ENCODE measurements around the gene GPR137. TPM values are rescaled to one million over a fixed set of nuclear protein-coding genes. Genes with fewer than 3 reads are reported as not detected.
A peak's percentile ranks its signal among the peaks of the same experiment; 100 is the strongest.
"Not testable (repeated sequence)": the region's sequence is repeated elsewhere in the genome, so short reads cannot be mapped to it uniquely, and the experiment has no call there.

GPR137 gene
- total RNA-seq, 1 experiment from 2014 or later, result 24.4 TPM

DNA sequence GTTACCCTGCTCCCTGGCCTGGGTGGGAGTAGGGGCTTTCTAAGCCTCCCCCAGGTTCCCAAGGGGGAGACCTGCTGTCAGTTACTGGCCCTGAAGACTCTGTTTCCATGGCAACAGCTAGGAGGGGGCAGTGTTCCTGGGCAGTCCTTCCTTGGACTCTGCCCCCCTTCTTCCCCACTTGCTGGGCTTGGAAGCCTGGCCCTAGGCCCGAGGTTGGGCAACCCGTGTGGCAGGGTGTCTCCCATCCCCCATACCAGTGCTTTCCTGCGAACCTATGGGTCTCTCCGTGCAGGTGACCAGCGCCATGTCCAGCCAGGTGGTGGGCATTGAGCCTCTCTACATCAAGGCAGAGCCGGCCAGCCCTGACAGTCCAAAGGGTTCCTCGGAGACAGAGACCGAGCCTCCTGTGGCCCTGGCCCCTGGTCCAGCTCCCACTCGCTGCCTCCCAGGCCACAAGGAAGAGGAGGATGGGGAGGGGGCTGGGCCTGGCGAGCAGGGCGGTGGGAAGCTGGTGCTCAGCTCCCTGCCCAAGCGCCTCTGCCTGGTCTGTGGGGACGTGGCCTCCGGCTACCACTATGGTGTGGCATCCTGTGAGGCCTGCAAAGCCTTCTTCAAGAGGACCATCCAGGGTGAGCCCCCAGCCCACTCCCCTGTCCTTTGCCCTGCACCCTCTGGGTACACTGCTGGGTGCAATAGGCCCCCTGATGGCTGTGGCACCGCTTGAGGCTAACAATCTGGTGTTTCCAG, 21.4 kb downstream of the GPR137 start:
- no peaks in the 10 kb centered on the region for H3K9me2 ChIP-seq (ENCODE audit: insufficient read depth)
- H3K9ac ChIP-seq (ENCODE audit: low read length), result peak overlapping the region; percentile 92
- peaks cover 12 to 37% of the 10 kb centered on the region in 2 experiments; a peak in 3 of 4 replicates for H3K4me1 ChIP-seq (ENCODE audit: control insufficient read depth in 1 of 2, insufficient read depth in 2 of 2, low read length in 2 of 2)
- intact Hi-C loops (cut with micrococcal nuclease), result loop anchor here (5.0 kb wide), 1 partner anchor 35 kb away; the partner anchor contains the start of gene CCDC88B
- no peaks in the 10 kb centered on the region for H4K20me1 ChIP-seq (ENCODE audit: insufficient read depth)
- H3K9me3 ChIP-seq (ENCODE audit: control insufficient read depth in 1 of 2, insufficient read depth in 1 of 2, low read depth in 1 of 2, low read length in 2 of 2), result no peaks in the 10 kb centered on the region
- ChIA-PET CTCF (interaction anchor here (0.6 to 1.6 kb wide), 3 partner anchors 11 to 25 kb away, joined by 3 to 5 read pairs (median 3); partner anchors contain the start of genes PRDX5 and TRMT112), POLR2A (interaction anchor here (0.7 to 5.5 kb wide), 3 partner anchors 11 to 66 kb away, joined by 3 to 30 read pairs (median 4); partner anchors contain the start of genes PRDX5 and TRMT112), RAD21 (ENCODE audit: low non-redundant PET in 1 of 2, low total read pairs in 2 of 2, uncharacterized antibody in 2 of 2, unreplicated experiment in 2 of 2) (interaction anchor here in 1 of 2 experiments (0.9 kb wide), 1 partner anchor 48 kb away, joined by 4 read pairs; no protein-coding TSS in a partner anchor)
- peaks cover 0 to 8% of the 10 kb centered on the region in 2 experiments; a peak in 1 of 4 replicates for H3K36me3 ChIP-seq (ENCODE audit: control insufficient read depth in 1 of 2, insufficient read depth in 2 of 2, low read length in 2 of 2)
- peaks cover 37% of the 10 kb centered on the region for H3K79me2 ChIP-seq (ENCODE audit: insufficient read depth, low read length)
- H3K27me3 ChIP-seq (ENCODE audit: insufficient read depth, low read length), result no peaks in the 10 kb centered on the region
- TF ChIP-seq POLR2A (IDR thresholded peaks at IDR 0.05; ENCODE audit: borderline replicate concordance, extremely low read depth, insufficient read depth, insufficient read length) (no peak), ZNF274 (IDR thresholded peaks at IDR 0.05; ENCODE audit: low read depth, low read length) (no peak), SIN3A (IDR thresholded peaks at IDR 0.05; ENCODE audit: low read depth) (no peak), FOSL1 (IDR thresholded peaks at IDR 0.05; ENCODE audit: low read depth) (no peak), JUND (IDR thresholded peaks at IDR 0.05) (no peak), POLR2AphosphoS5 (IDR thresholded peaks at IDR 0.05; ENCODE audit: low read depth, low read length) (no peak)
- TF ChIP-seq, protein P1, sequence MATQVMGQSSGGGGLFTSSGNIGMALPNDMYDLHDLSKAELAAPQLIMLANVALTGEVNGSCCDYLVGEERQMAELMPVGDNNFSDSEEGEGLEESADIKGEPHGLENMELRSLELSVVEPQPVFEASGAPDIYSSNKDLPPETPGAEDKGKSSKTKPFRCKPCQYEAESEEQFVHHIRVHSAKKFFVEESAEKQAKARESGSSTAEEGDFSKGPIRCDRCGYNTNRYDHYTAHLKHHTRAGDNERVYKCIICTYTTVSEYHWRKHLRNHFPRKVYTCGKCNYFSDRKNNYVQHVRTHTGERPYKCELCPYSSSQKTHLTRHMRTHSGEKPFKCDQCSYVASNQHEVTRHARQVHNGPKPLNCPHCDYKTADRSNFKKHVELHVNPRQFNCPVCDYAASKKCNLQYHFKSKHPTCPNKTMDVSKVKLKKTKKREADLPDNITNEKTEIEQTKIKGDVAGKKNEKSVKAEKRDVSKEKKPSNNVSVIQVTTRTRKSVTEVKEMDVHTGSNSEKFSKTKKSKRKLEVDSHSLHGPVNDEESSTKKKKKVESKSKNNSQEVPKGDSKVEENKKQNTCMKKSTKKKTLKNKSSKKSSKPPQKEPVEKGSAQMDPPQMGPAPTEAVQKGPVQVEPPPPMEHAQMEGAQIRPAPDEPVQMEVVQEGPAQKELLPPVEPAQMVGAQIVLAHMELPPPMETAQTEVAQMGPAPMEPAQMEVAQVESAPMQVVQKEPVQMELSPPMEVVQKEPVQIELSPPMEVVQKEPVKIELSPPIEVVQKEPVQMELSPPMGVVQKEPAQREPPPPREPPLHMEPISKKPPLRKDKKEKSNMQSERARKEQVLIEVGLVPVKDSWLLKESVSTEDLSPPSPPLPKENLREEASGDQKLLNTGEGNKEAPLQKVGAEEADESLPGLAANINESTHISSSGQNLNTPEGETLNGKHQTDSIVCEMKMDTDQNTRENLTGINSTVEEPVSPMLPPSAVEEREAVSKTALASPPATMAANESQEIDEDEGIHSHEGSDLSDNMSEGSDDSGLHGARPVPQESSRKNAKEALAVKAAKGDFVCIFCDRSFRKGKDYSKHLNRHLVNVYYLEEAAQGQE (IDR thresholded peaks at IDR 0.05; ENCODE audit: low read depth), result no peak
- H3K4me2 ChIP-seq (ENCODE audit: low read length), result peak overlapping the region; percentile 98
- BruUV-seq (replicated peaks), result no TSS peak
- ATAC-seq (no peak), DNase-seq (ENCODE audit: low read depth, low spot score) (no peak)
- H3K4me3 ChIP-seq (replicated peaks in 1 of 2; ENCODE audit: low read depth in 1 of 2, low read length in 2 of 2), result peak overlapping the region; percentile 67 to 81
- no peak overlapping the region for H2AFZ ChIP-seq (ENCODE audit: low read depth, low read length, poor library complexity, severe bottlenecking)
- peak overlapping the region; percentile 96 for H3K27ac ChIP-seq (ENCODE audit: low read depth, low read length)

DNA sequence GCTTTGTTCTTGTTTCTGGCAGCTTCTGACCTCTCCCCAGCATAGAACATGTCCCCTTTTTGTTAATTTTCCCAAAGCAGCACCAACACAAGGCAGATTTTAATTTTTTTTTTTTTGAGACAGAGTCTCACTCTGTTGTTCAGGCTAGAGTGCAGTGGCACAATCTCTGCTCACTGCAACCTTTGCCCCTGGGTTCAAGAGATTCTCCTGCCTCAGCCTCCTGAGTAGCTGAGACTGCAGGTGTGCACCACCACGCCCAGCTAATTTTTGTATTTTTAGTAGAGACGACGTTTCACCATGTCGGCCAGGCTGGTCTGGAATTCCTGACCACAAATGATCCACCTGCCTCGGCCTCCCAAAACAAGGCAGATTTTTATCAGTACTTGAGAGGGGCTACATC, 22.1 kb downstream of the GPR137 start:
- ChIA-PET POLR2A (interaction anchor here (0.7 to 5.5 kb wide), 4 partner anchors 10 to 65 kb away, joined by 3 to 30 read pairs (median 4); partner anchors contain the start of genes PRDX5 and TRMT112), CTCF (interaction anchor here (1.6 kb wide), 1 partner anchor 10 kb away, joined by 5 read pairs; the partner anchor contains the start of genes PRDX5 and TRMT112), RAD21 (ENCODE audit: low non-redundant PET in 1 of 2, low total read pairs in 2 of 2, uncharacterized antibody in 2 of 2, unreplicated experiment in 2 of 2) (interaction anchor here in 1 of 2 experiments (0.9 kb wide), 1 partner anchor 47 kb away, joined by 4 read pairs; no protein-coding TSS in a partner anchor)
- Histone ChIP-seq H3K79me2 (ENCODE audit: insufficient read depth, low read length) (peaks cover 40% of the 10 kb centered on the region), H3K27ac (ENCODE audit: low read depth, low read length) (peak overlapping the region; percentile 96; the same call in 1 of the 2 replicates), H3K4me2 (ENCODE audit: low read length) (0 out of 2 replicates have a peak overlapping the region, but pooled peaks have one; percentile 98), H3K4me1 (ENCODE audit: control insufficient read depth in 1 of 2, insufficient read depth in 2 of 2, low read length in 2 of 2) (peaks cover 12 to 37% of the 10 kb centered on the region in 2 experiments; a peak in 3 of 4 replicates)
- H3K27me3 ChIP-seq (ENCODE audit: insufficient read depth, low read length); H3K9me3 ChIP-seq (ENCODE audit: control insufficient read depth in 1 of 2, insufficient read depth in 1 of 2, low read depth in 1 of 2, low read length in 2 of 2); H2AFZ ChIP-seq (ENCODE audit: low read depth, low read length, poor library complexity, severe bottlenecking); DNase-seq (ENCODE audit: low read depth, low spot score); H3K4me3 ChIP-seq (replicated peaks in 1 of 2; ENCODE audit: low read depth in 1 of 2, low read length in 2 of 2); ATAC-seq; H3K9me2 ChIP-seq (ENCODE audit: insufficient read depth); H3K9ac ChIP-seq (ENCODE audit: low read length); BruUV-seq (replicated peaks); H3K36me3 ChIP-seq (ENCODE audit: control insufficient read depth in 1 of 2, insufficient read depth in 2 of 2, low read length in 2 of 2); H4K20me1 ChIP-seq (ENCODE audit: insufficient read depth): not testable (repeated sequence)
- intact Hi-C loops (cut with micrococcal nuclease), result loop anchor here (5.0 kb wide), 1 partner anchor 35 kb away; the partner anchor contains the start of gene CCDC88B

All from HCT116 (cell line).